22Rv1 (cell line): ENCODE results near the gene AGPAT4.

Experiments used
- CTCF ChIP-seq: fragments of 450-650 bp; IDR thresholded peaks from 2 replicates; pipeline ENCODE4 v1.5.1; 2017; ENCODE audit warnings: mild to moderate bottlenecking
- ZFX ChIP-seq: fragments of 450-650 bp; IDR thresholded peaks from 2 replicates; pipeline ENCODE4 v1.6.1; 2017; ENCODE audit warnings: antibody characterized with exemption, borderline replicate concordance

GRCh38 chr6:161135695-161136591, 137.9 kb downstream of the AGPAT4 start:
- TF ChIP-seq CTCF: no peak
- no peak for TF ChIP-seq ZFX
